Endodermal cell (in vitro differentiated cells): ENCODE results near the gene MGAT4A. TPM values are rescaled to one million over a fixed set of nuclear protein-coding genes. Genes with fewer than 3 reads are reported as not detected.
A peak's percentile ranks its signal among the peaks of the same experiment; 100 is the strongest.

Experiments used
- DNase-seq: peaks from one replicate; pipeline ENCODE4 v3.0.0-alpha.2; 2017
- H3K27ac ChIP-seq: 2 replicates; pipeline ENCODE4 v1.5.1; 2013; ENCODE audit warnings: mild to moderate bottlenecking, low read depth, low read length, moderate library complexity
- H3K27me3 ChIP-seq: 2 replicates; pipeline ENCODE4 v1.6.1; 2013; ENCODE audit warnings: mild to moderate bottlenecking, low read length, moderate library complexity; ENCODE audit not compliant: insufficient read depth, control insufficient read depth, poor library complexity, severe bottlenecking
- H3K36me3 ChIP-seq: 2 replicates; pipeline ENCODE4 v1.7.0; 2013; ENCODE audit warnings: mild to moderate bottlenecking, low read length, moderate library complexity; ENCODE audit not compliant: control insufficient read depth, insufficient read depth
- H3K4me1 ChIP-seq: one replicate; pipeline ENCODE4 v1.7.0; 2013; ENCODE audit warnings: low read length; ENCODE audit not compliant: control insufficient read depth, insufficient read depth
- H3K4me3 ChIP-seq: 2 replicates; pipeline ENCODE4 v1.5.1; 2013; ENCODE audit warnings: mild to moderate bottlenecking, low read length, moderate library complexity
- H3K9ac ChIP-seq: 2 replicates; pipeline ENCODE4 v1.6.1; 2013; ENCODE audit warnings: mild to moderate bottlenecking, low read length, moderate library complexity; ENCODE audit not compliant: poor library complexity, severe bottlenecking; ENCODE audit errors: extremely low read depth
- H3K9me3 ChIP-seq: 2 replicates; pipeline ENCODE4 v1.6.1; 2013; ENCODE audit warnings: mild to moderate bottlenecking, low read length, moderate library complexity; ENCODE audit not compliant: control insufficient read depth
- H3K27ac Mint-ChIP-seq: 2 replicates; pipeline ENCODE4 v1.8.0; 2020; ENCODE audit warnings: mixed read lengths
- H3K27me3 Mint-ChIP-seq: 2 replicates; pipeline ENCODE4 v1.8.0; 2021; ENCODE audit warnings: mild to moderate bottlenecking, mixed read lengths; ENCODE audit not compliant: insufficient read depth
- H3K36me3 Mint-ChIP-seq: 2 replicates; pipeline ENCODE4 v1.8.0; 2020; ENCODE audit warnings: low read depth, mixed read lengths
- H3K4me1 Mint-ChIP-seq: 2 replicates; pipeline ENCODE4 v1.8.0; 2020; ENCODE audit warnings: mixed read lengths
- H3K4me3 Mint-ChIP-seq: 2 replicates; pipeline ENCODE4 v1.8.0; 2020; ENCODE audit warnings: mild to moderate bottlenecking, moderate library complexity, mixed read lengths
- H3K9me3 Mint-ChIP-seq: 2 replicates; pipeline ENCODE4 v1.8.0; 2020; ENCODE audit warnings: mild to moderate bottlenecking, mixed read lengths
- WGBS, 2 experiments: methylation state at CpG; one replicate each; pipeline versions ENCODE4 v1.1.5 to v1.1.7; 2013; ENCODE audit warnings: missing lambda C conversion rate in 2 of 2, mixed read lengths in 1 of 2; ENCODE audit not compliant: insufficient coverage in 1 of 2, insufficient read length in 1 of 2; 5-methylcytosine and 5-hydroxymethylcytosine counted together
- total RNA-seq, 2 donors: library from RNA; stranded (reverse); fragmentation: NEBNext Ultra II Directional in 1 of 2; extraction: Animal tissue kit (Norgen Biotek cat#: 25700) in 1 of 2; gene quantifications; 2 replicates in 1 of 2; 3 replicates in 1 of 2; pipeline ENCODE4 v1.2.1, GENCODE V29; 2021
- TF ChIP-seq, protein P1 (sequence below): fragments of 200-600 bp; sonication (generic); conservative IDR thresholded peaks from 2 replicates; pipeline ENCODE4 v1.5.0; 2021; ENCODE audit warnings: antibody characterized with exemption, mild to moderate bottlenecking

Gene MGAT4A
- total RNA-seq, 2 donors from 2014 or later, result 8.2 to 11.1 TPM

DNA sequence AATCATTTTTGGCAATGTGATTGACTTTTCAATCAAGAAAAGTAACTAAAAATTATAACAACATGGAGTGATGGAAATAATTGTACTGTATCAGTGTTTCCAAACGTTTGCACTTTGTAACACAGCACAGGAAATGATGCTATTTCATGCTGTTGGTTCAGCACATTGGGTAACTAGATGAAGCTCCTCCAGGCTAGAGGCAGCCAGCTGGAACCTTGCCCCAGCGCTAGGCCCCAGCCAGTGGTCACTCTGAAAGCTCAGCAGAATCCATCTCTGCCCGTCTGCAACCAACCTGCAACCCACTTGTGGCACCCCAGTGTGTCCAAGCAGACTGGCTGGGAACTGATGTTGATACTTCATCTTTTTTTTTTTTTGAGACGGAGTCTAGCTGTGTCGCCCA is 107.3 kb downstream of the MGAT4A start:
- Mint-ChIP-seq H3K4me3 (no peak overlapping the region), H3K27ac (no peak overlapping the region), H3K36me3 (peaks cover 10% of the 10 kb centered on the region), H3K4me1 (peaks cover 4% of the 10 kb centered on the region), H3K9me3 (peaks cover 11% of the 10 kb centered on the region), H3K27me3 (no peaks in the 10 kb centered on the region)
- H3K36me3 ChIP-seq, result peaks cover 1% of the 10 kb centered on the region
- no peak overlapping the region for H3K9ac ChIP-seq
- H3K27ac ChIP-seq, result no peak overlapping the region
- H3K9me3 ChIP-seq, result peaks cover 13% of the 10 kb centered on the region
- no peak for DNase-seq
- 78 to 85% methylated on average over 3 to 5 of the region's 5 CpGs for WGBS, 2 experiments
- no peak overlapping the region for H3K4me3 ChIP-seq
- no peaks in the 10 kb centered on the region for H3K4me1 ChIP-seq
- TF ChIP-seq, protein P1, sequence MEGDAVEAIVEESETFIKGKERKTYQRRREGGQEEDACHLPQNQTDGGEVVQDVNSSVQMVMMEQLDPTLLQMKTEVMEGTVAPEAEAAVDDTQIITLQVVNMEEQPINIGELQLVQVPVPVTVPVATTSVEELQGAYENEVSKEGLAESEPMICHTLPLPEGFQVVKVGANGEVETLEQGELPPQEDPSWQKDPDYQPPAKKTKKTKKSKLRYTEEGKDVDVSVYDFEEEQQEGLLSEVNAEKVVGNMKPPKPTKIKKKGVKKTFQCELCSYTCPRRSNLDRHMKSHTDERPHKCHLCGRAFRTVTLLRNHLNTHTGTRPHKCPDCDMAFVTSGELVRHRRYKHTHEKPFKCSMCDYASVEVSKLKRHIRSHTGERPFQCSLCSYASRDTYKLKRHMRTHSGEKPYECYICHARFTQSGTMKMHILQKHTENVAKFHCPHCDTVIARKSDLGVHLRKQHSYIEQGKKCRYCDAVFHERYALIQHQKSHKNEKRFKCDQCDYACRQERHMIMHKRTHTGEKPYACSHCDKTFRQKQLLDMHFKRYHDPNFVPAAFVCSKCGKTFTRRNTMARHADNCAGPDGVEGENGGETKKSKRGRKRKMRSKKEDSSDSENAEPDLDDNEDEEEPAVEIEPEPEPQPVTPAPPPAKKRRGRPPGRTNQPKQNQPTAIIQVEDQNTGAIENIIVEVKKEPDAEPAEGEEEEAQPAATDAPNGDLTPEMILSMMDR, result no peak
- no peaks in the 10 kb centered on the region for H3K27me3 ChIP-seq

DNA sequence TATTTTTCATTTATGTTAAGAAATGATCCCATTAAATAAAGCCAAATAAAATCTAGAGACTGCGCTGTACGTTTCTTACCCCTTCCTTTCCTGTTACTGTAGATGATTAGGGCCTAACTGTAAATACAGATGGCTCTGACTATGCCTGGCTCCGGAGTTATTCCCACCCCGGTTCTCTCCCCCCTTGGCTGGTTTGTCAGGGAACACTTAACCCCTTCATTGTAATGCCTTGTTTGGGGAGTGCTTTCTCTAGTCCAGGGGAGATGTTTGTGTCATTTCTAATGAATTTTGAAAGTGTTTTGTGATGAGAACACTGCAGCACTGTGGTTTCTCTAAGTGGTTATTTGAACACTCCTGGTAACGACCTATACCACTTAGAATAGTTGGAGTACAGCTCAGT is 113.8 kb downstream of the MGAT4A start:
- Mint-ChIP-seq H3K4me1 (peaks cover 19% of the 10 kb centered on the region), H3K4me3 (no peak overlapping the region), H3K9me3 (no peaks in the 10 kb centered on the region), H3K36me3 (peaks cover 62% of the 10 kb centered on the region), H3K27ac (no peak overlapping the region), H3K27me3 (no peaks in the 10 kb centered on the region)
- Histone ChIP-seq H3K27ac (no peak overlapping the region), H3K9ac (no peak overlapping the region), H3K4me3 (no peak overlapping the region), H3K27me3 (no peaks in the 10 kb centered on the region), H3K9me3 (peaks cover 6% of the 10 kb centered on the region), H3K4me1 (peaks cover 5% of the 10 kb centered on the region), H3K36me3 (peaks cover 64% of the 10 kb centered on the region)
- no peak for DNase-seq
- TF ChIP-seq, protein P1, result no peak
- 91 to 100% methylated on average over 1 to 5 of the region's 5 CpGs for WGBS, 2 experiments

DNA sequence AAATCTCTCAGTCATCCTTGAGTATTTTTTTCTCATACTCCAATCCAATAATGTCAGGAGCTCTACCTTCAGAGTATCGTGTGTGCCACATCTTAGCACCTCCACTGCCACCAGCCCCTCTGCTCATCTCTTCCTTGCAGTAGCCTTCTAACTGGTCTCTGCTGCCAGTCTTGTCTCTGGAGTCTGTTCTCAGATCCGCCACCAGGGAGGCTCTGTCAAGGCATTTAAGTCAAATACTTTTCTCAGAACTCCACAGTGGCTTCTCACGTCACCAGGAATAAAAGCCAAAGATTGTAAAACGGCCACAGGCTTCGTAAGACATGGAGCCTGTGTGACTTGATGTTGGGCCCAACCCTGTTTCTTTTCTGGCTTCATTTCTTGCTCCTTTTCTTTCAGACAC is 115.5 kb downstream of the MGAT4A start:
- H3K4me3 Mint-ChIP-seq, result no peak overlapping the region
- H3K9ac ChIP-seq, result no peak overlapping the region
- no peak overlapping the region for H3K27ac ChIP-seq
- H3K4me1 ChIP-seq, result peaks cover 8% of the 10 kb centered on the region
- H3K4me1 Mint-ChIP-seq, result peaks cover 35% of the 10 kb centered on the region
- peak overlapping the region; percentile 4 for H3K27ac Mint-ChIP-seq
- H3K27me3 Mint-ChIP-seq, result no peaks in the 10 kb centered on the region
- peaks cover 65% of the 10 kb centered on the region for H3K36me3 Mint-ChIP-seq
- no peaks in the 10 kb centered on the region for H3K27me3 ChIP-seq
- H3K9me3 Mint-ChIP-seq, result no peaks in the 10 kb centered on the region
- no peaks in the 10 kb centered on the region for H3K9me3 ChIP-seq
- TF ChIP-seq, protein P1, result peak; percentile 62
- no peak overlapping the region for H3K4me3 ChIP-seq
- WGBS, 2 experiments, result 94 to 96% methylated on average over 5 of the region's 5 CpGs
- H3K36me3 ChIP-seq, result peaks cover 72% of the 10 kb centered on the region
- DNase-seq, result peak; percentile 67
